Cardiac septum (tissue), 1 donor: Measurements from ENCODE around the gene ANGPTL5. TPM values are rescaled to one million over a fixed set of nuclear protein-coding genes. Genes with fewer than 3 reads are reported as not detected.

Source experiments
- total RNA-seq: library from RNA; stranded (reverse); fragmentation: NEBNext Ultra II Directional; extraction: Animal tissue kit (Norgen Biotek cat#: 25700); gene quantifications from one replicate; pipeline ENCODE4 v1.2.1, GENCODE V29; 2021
- donor health status: DM: no; HTN: no; CAD: no.

The ANGPTL5 gene
- total RNA-seq, 1 donor from 2014 or later = 1.9 TPM

Other genes with a start within 250 kb of the ANGPTL5 start
- gene CEP126, start 1.5 kb downstream of the ANGPTL5 start, total RNA-seq = 1.5 TPM
- gene CFAP300, start 130.9 kb upstream of the ANGPTL5 start, total RNA-seq = 0.38 TPM
- 74.9 TPM for gene YAP1, start 193.9 kb upstream of the ANGPTL5 start, total RNA-seq